Aortic smooth muscle cell (primary cell): Measurements from ENCODE around the gene IFIT2. TPM values are rescaled to one million over a fixed set of nuclear protein-coding genes. Genes with fewer than 3 reads are reported as not detected.

Source experiments
- total RNA-seq: library from RNA; depleted of rRNA; stranded (reverse); fragments of >200 nt; gene quantifications from 2 replicates; pipeline ENCODE4 v1.2.3, GENCODE V29; 2014

The IFIT2 gene, protein sequence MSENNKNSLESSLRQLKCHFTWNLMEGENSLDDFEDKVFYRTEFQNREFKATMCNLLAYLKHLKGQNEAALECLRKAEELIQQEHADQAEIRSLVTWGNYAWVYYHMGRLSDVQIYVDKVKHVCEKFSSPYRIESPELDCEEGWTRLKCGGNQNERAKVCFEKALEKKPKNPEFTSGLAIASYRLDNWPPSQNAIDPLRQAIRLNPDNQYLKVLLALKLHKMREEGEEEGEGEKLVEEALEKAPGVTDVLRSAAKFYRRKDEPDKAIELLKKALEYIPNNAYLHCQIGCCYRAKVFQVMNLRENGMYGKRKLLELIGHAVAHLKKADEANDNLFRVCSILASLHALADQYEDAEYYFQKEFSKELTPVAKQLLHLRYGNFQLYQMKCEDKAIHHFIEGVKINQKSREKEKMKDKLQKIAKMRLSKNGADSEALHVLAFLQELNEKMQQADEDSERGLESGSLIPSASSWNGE
- total RNA-seq: 6.3 and 10.6 TPM in 2 replicates

DNA sequence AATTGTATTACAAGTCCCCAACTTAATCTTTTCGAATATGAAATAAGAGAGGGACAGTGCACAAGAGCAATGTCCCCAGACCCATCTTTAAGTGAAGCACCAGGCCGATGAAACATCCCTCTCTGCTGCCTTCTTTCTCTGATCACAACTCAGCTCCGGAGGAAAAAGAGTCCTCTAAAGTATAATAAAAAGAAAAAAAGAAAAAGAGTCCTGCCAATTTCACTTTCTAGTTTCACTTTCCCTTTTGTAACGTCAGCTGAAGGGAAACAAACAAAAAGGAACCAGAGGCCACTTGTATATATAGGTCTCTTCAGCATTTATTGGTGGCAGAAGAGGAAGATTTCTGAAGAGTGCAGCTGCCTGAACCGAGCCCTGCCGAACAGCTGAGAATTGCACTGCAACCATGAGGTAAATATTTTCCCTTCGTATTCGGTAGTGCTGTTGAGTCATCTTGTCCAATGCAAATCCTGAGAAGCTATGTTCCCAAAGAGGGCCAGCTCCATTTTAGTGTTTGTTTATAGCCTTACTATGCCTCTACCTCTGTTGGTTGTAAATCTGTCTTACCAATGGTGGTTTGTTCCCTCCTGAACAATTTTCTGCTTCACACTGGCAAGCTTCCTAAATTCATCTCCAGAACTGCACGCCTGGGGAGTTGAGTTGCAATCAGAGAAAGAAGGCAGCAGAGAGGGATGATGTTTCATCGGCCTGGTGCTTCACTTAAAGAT, at the start of gene IFIT2:
Gene IFIT2, plus strand, starts transcription at position 326 of the 725 bp plus-strand sequence. Its CDS starts 78 bp downstream, at position 404.

DNA sequence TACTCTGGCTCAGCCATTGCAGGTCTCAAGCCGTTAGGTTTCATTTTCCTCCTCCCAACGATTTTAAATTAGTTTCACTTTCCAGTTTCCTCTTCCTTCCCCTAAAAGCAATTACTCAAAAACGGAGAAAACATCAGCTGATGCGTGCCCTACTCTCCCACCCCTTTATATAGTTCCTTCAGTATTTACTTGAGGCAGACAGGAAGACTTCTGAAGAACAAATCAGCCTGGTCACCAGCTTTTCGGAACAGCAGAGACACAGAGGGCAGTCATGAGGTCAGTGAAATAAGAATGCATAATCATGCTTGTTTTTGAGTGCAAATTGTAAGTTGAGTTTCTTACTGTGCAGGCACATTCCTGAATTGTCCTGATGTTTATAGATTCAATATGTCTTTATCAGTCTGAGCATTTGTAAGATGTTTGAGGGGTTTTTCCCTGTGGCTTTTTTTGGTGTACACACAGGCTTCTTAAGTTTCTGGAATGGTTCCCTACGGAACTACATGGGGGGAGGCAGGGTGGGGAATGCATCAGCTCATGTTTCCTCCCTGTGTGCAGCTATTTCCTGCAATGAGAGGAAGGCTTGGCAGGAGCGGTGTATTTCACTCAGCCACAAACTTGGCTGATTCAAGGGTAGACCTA, 26.1 kb downstream of the IFIT2 start, which contains the start of gene IFIT3:
Gene IFIT3, plus strand, starts transcription at position 195 of the 639 bp plus-strand sequence. Its CDS starts 77 bp downstream, at position 272.

Other genes starting within 250 kb of the IFIT2 start
- gene CH25H, start 94.7 kb upstream of the IFIT2 start, total RNA-seq: 0.12 and 0.40 TPM in 2 replicates
- 42.0 and 57.8 TPM in 2 replicates for gene LIPA, start 50.3 kb upstream of the IFIT2 start, total RNA-seq
- gene IFIT3, start 26.0 kb downstream of the IFIT2 start, total RNA-seq: 20.2 and 32.0 TPM in 2 replicates
- 0.06 TPM in 1 of 2 replicates, not detected in the other for gene IFIT1B, start 76.0 kb downstream of the IFIT2 start, total RNA-seq
- 6.1 and 12.7 TPM in 2 replicates for gene IFIT1, start 90.6 kb downstream of the IFIT2 start, total RNA-seq
- 23.1 and 23.5 TPM in 2 replicates for gene IFIT5, start 112.5 kb downstream of the IFIT2 start, total RNA-seq
- 0.25 and 0.53 TPM in 2 replicates for gene SLC16A12, start 233.5 kb downstream of the IFIT2 start, total RNA-seq